IMR-90 (cell line): ENCODE data around the gene FBN1. TPM values are rescaled to one million over a fixed set of nuclear protein-coding genes. Genes with fewer than 3 reads are reported as not detected.

Experiments
- ATAC-seq: fragments of 200-7000 bp; cut with Tn5 transposase; 2 replicates; pipeline ENCODE4 v1.9.1; 2020; ENCODE audit warnings: low read depth, mild to moderate bottlenecking, moderate library complexity
- BruUV-seq: library from RNA; stranded (reverse); fragments of 400-500 nt; replicated peaks from 2 replicates; lab custom pipeline; 2021; lab: Mats Ljungman, UMichigan
- CTCF ChIA-PET: fragments of 300-600 bp; formaldehyde crosslinking; extraction: SDS; loops from one replicate; lab custom pipeline; 2021; ENCODE audit warnings: antibody characterized with exemption; lab: Yijun Ruan, JAX
- POLR2A ChIA-PET: fragments of 300-600 bp; sonication (Branson Sonifier 250); formaldehyde crosslinking; loops from one replicate; lab custom pipeline; 2022; ENCODE audit warnings: antibody characterized with exemption; ENCODE audit not compliant: unreplicated experiment; lab: Charles Lee
- DNase-seq: peaks from one replicate; pipeline ENCODE4 v3.0.0; 2013
- H2AFZ ChIP-seq: replicated peaks from 2 replicates; pipeline ENCODE3; 2013; ENCODE audit warnings: low read length, mild to moderate bottlenecking; ENCODE audit not compliant: poor library complexity
- H2AK5ac ChIP-seq: 2 replicates; pipeline ENCODE4 v1.6.1; 2013; ENCODE audit warnings: low read depth, low read length, inconsistent platforms
- H2AK9ac ChIP-seq: replicated peaks from 2 replicates; pipeline ENCODE3; 2013; ENCODE audit warnings: mild to moderate bottlenecking, low read depth, low read length, moderate library complexity; ENCODE audit not compliant: poor library complexity
- H2BK120ac ChIP-seq: 2 replicates; pipeline ENCODE4 v1.6.1; 2013; ENCODE audit warnings: low read depth, low read length, inconsistent platforms
- H2BK15ac ChIP-seq: 3 replicates; pipeline ENCODE4 v1.6.1; 2013; ENCODE audit warnings: low read depth, low read length, inconsistent platforms
- H2BK20ac ChIP-seq: 2 replicates; pipeline ENCODE4 v1.6.1; 2013; ENCODE audit warnings: low read depth, mild to moderate bottlenecking, inconsistent platforms, low read length, moderate library complexity
- H2BK5ac ChIP-seq: 2 replicates; pipeline ENCODE4 v1.6.1; 2013; ENCODE audit warnings: mild to moderate bottlenecking, low read depth, low read length, inconsistent platforms; ENCODE audit not compliant: poor library complexity, severe bottlenecking
- H3K14ac ChIP-seq: replicated peaks from 2 replicates; pipeline ENCODE4 v1.6.1; 2013; ENCODE audit warnings: low read depth, low read length, inconsistent platforms
- H3K18ac ChIP-seq: 2 replicates; pipeline ENCODE4 v1.6.1; 2013; ENCODE audit warnings: low read depth, low read length, control low read depth
- H3K23ac ChIP-seq: 2 replicates; pipeline ENCODE4 v1.6.1; 2013; ENCODE audit warnings: low read depth, low read length, inconsistent platforms
- H3K27ac ChIP-seq: 2 replicates; pipeline ENCODE4 v1.5.1; 2013; ENCODE audit warnings: mild to moderate bottlenecking, control low read depth, low read length; ENCODE audit not compliant: insufficient read depth
- H3K27me3 ChIP-seq: 2 replicates; pipeline ENCODE4 v1.6.1; 2013; ENCODE audit warnings: low read length; ENCODE audit not compliant: control insufficient read depth, insufficient read depth
- H3K36me3 ChIP-seq: 2 replicates; pipeline ENCODE4 v1.6.1; 2013; ENCODE audit warnings: low read length, mixed read lengths; ENCODE audit not compliant: control insufficient read depth, insufficient read depth
- H3K4ac ChIP-seq: 2 replicates; pipeline ENCODE4 v1.6.1; 2013; ENCODE audit warnings: low read depth, low read length, inconsistent platforms
- H3K4me1 ChIP-seq: 2 replicates; pipeline ENCODE4 v1.6.1; 2013; ENCODE audit warnings: low read length, mixed read lengths; ENCODE audit not compliant: control insufficient read depth, insufficient read depth
- H3K4me2 ChIP-seq: 2 replicates; pipeline ENCODE4 v1.6.1; 2013; ENCODE audit warnings: low read depth, mild to moderate bottlenecking, control low read depth, low read length, moderate library complexity
- H3K4me3 ChIP-seq: 2 replicates; pipeline ENCODE4 v1.5.1; 2013; ENCODE audit warnings: low read depth, mild to moderate bottlenecking, control low read depth, low read length, moderate library complexity; ENCODE audit not compliant: insufficient read depth
- H3K56ac ChIP-seq: 2 replicates; pipeline ENCODE4 v1.6.1; 2013; ENCODE audit warnings: low read length, inconsistent platforms; ENCODE audit not compliant: insufficient read depth; ENCODE audit errors: extremely low read depth
- H3K79me1 ChIP-seq, 2 experiments: 2 replicates each; pipeline ENCODE4 v1.6.1; 2013; ENCODE audit warnings: low read length in 2 of 2, inconsistent platforms in 1 of 2, low read depth in 1 of 2
- H3K9ac ChIP-seq: 2 replicates; pipeline ENCODE4 v1.6.1; 2013; ENCODE audit warnings: low read depth, low read length, control low read depth
- H3K9me1 ChIP-seq: 2 replicates; pipeline ENCODE4 v1.6.1; 2013; ENCODE audit warnings: low read length, inconsistent platforms; ENCODE audit not compliant: insufficient read depth
- H3K9me3 ChIP-seq: 2 replicates; pipeline ENCODE4 v1.6.1; 2013; ENCODE audit warnings: low read length; ENCODE audit not compliant: control insufficient read depth, insufficient read depth
- H4K20me1 ChIP-seq: 2 replicates; pipeline ENCODE4 v1.6.1; 2013; ENCODE audit warnings: low read length, inconsistent platforms; ENCODE audit not compliant: insufficient read depth
- H4K5ac ChIP-seq: 2 replicates; pipeline ENCODE4 v1.6.1; 2013; ENCODE audit warnings: mild to moderate bottlenecking, low read depth, low read length, control low read depth
- H4K8ac ChIP-seq, 2 experiments: 2 replicates each; pipeline ENCODE4 v1.6.1; 2013; ENCODE audit warnings: low read depth in 2 of 2, low read length in 2 of 2, control low read depth in 1 of 2, inconsistent platforms in 1 of 2
- H4K91ac ChIP-seq: 2 replicates; pipeline ENCODE4 v1.6.1; 2013; ENCODE audit warnings: low read depth, low read length, inconsistent platforms; ENCODE audit not compliant: insufficient read depth
- BHLHE40 ChIP-seq: fragments of 150-350 bp; IDR thresholded peaks from 2 replicates; pipeline ENCODE4 v1.6.1; 2016; ENCODE audit warnings: mild to moderate bottlenecking, low read depth, low read length
- CEBPB ChIP-seq: IDR thresholded peaks from 2 replicates; pipeline ENCODE4 v1.6.1; 2012; ENCODE audit warnings: low read depth, low read length, improper control_type of control experiment
- CHD1 ChIP-seq: IDR thresholded peaks from 2 replicates; pipeline ENCODE4 v1.6.1; 2012; ENCODE audit warnings: low read depth, low read length, improper control_type of control experiment
- FOS ChIP-seq: fragments of 150-350 bp; IDR thresholded peaks from 2 replicates; pipeline ENCODE4 v1.6.1; 2016; ENCODE audit warnings: low read depth, low read length
- MAFK ChIP-seq: IDR thresholded peaks from 2 replicates; pipeline ENCODE4 v1.6.1; 2012; ENCODE audit warnings: low read depth, low read length, improper control_type of control experiment
- MAZ ChIP-seq: IDR thresholded peaks from 2 replicates; pipeline ENCODE4 v1.6.1; 2012; ENCODE audit warnings: low read depth, mild to moderate bottlenecking, low read length, improper control_type of control experiment, moderate library complexity, borderline replicate concordance
- MXI1 ChIP-seq: IDR thresholded peaks from 2 replicates; pipeline ENCODE4 v1.6.1; 2012; ENCODE audit warnings: low read depth, mild to moderate bottlenecking, low read length, moderate library complexity, borderline replicate concordance
- NFE2L2 ChIP-seq: fragments of 150-350 bp; IDR thresholded peaks from 2 replicates; pipeline ENCODE4 v1.6.1; 2016; ENCODE audit warnings: low read depth, mild to moderate bottlenecking, low read length
- POLR2A ChIP-seq: IDR thresholded peaks from 2 replicates; pipeline ENCODE4 v1.6.1; 2012; ENCODE audit warnings: mild to moderate bottlenecking, low read depth, low read length
- RAD21 ChIP-seq: IDR thresholded peaks from 2 replicates; pipeline ENCODE4 v1.6.1; 2012; ENCODE audit warnings: low read length, improper control_type of control experiment
- RCOR1 ChIP-seq: IDR thresholded peaks from 2 replicates; pipeline ENCODE4 v1.6.1; 2012; ENCODE audit warnings: mild to moderate bottlenecking, low read length, improper control_type of control experiment; ENCODE audit not compliant: insufficient replicate concordance
- RFX5 ChIP-seq: IDR thresholded peaks from 2 replicates; pipeline ENCODE4 v1.8.0; 2012; ENCODE audit warnings: low read depth, mild to moderate bottlenecking, low read length, moderate library complexity
- SMC3 ChIP-seq: fragments of 150-350 bp; IDR thresholded peaks from 2 replicates; pipeline ENCODE4 v1.6.1; 2016; ENCODE audit warnings: low read depth, mild to moderate bottlenecking, antibody characterized with exemption, low read length, moderate library complexity
- WGBS, 2 experiments: methylation state at CpG; one replicate each; pipeline versions ENCODE4 v1.1.5 to v1.1.7; 2013; ENCODE audit warnings: missing lambda C conversion rate in 2 of 2; ENCODE audit not compliant: insufficient read length in 1 of 2; ENCODE audit errors: extremely low coverage in 2 of 2; 5-methylcytosine and 5-hydroxymethylcytosine counted together
- dilution Hi-C: fragments of 300-500 bp; cut with HindIII; formaldehyde crosslinking; loops from one replicate; pipeline ENCODE4 v1.14.3; 2018; ENCODE audit warnings: low sequenced_read_pairs; ENCODE audit not compliant: unreplicated experiment
- in situ Hi-C: fragments of 300-500 bp; cut with MboI; formaldehyde crosslinking; loops from 3 replicates; pipeline ENCODE4 v1.14.3; 2019; ENCODE audit warnings: low sequenced_read_pairs, inconsistent platforms, mixed read lengths
- intact Hi-C: fragments of 100-400 bp; cut with micrococcal nuclease; formaldehyde crosslinking; loops from 2 replicates; pipeline ENCODE4 v1.10.0; 2022
- polyA plus RNA-seq, 3 experiments: library from polyadenylated mRNA; depleted of rRNA; stranded (reverse); fragments of >200 nt; gene quantifications; 2 replicates each; pipeline ENCODE4 v1.2.3, GENCODE V29; 2012; ENCODE audit warnings: low replicate concordance in 1 of 3
- total RNA-seq: library from RNA; depleted of rRNA; stranded (reverse); fragments of >200 nt; gene quantifications from 2 replicates; pipeline ENCODE4 v1.2.3, GENCODE V29; 2012
- TF ChIP-seq, protein P1 (sequence below): conservative IDR thresholded peaks from 2 replicates; pipeline ENCODE4 v1.5.1; 2012; ENCODE audit warnings: mild to moderate bottlenecking, low read depth, low read length, improper control_type of control experiment
- TF ChIP-seq, protein P2 (sequence below): fragments of 150-350 bp; IDR thresholded peaks from 2 replicates; pipeline ENCODE4 v1.6.1; 2017; ENCODE audit warnings: mild to moderate bottlenecking, antibody characterized with exemption, low read length, low read depth
- TF ChIP-seq, protein P3 (sequence below): fragments of 150-350 bp; IDR thresholded peaks from 2 replicates; pipeline ENCODE4 v1.6.1; 2016; ENCODE audit warnings: low read depth, mild to moderate bottlenecking, low read length, moderate library complexity, borderline replicate concordance

Gene FBN1
- total and polyA plus RNA-seq, 2 of the 4 experiments (the other 2 are of a cell fraction), result 134 to 283 TPM

DNA sequence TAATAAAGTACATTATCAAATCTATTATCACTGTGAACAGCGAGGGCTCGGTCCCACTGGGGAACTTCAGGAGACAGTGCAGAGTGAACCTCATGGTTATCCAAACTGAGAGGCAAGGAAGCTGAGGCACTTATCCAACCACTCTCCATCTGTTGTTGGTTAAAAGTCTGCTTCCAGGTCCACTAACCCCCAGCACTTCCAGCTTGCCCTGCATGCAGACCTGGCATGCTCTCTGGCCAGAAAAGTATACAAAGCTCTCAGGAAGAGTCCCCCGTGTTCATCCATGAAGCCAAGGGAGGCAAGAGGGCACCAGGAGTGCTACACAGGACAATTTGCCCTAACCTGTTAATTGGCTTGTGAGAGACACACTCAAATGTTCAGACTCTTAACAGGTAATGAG, 36.0 kb downstream of the FBN1 start:
- Histone ChIP-seq H4K8ac (no peak overlapping the region; a peak in 1 of 4 replicates), H2BK15ac (no peak overlapping the region), H3K14ac (0 out of 2 replicates have a peak overlapping the region, but pooled peaks have one; percentile 56), H2BK120ac (peak overlapping the region; percentile 43), H3K9me1 (peaks cover 19% of the 10 kb centered on the region), H3K56ac (no peak overlapping the region), H2BK20ac (peak overlapping the region; percentile 71), H3K4me2 (no peak overlapping the region), H2AK9ac (no peak overlapping the region), H3K27ac (peak overlapping the region; percentile 15; the same call in 1 of the 2 replicates), H4K20me1 (no peaks in the 10 kb centered on the region; the same call in 1 of the 2 replicates), H4K91ac (no peak overlapping the region; the same call in 1 of the 2 replicates), H3K4ac (peak overlapping the region; percentile 33; the same call in 1 of the 2 replicates), H3K23ac (peak overlapping the region; percentile 74; the same call in 1 of the 2 replicates), H3K27me3 (no peaks in the 10 kb centered on the region), H3K18ac (no peak overlapping the region), H3K4me3 (no peak overlapping the region), H3K79me1 (peaks cover 28 to 84% of the 10 kb centered on the region in 2 experiments), H2BK5ac (no peak overlapping the region), H4K5ac (no peak overlapping the region), H3K36me3 (peaks cover 25% of the 10 kb centered on the region), H2AFZ (no peak overlapping the region), H3K4me1 (peaks cover 12% of the 10 kb centered on the region), H2AK5ac (no peak overlapping the region; the same call in 1 of the 2 replicates), H3K9me3 (no peaks in the 10 kb centered on the region), H3K9ac (no peak overlapping the region)
- ATAC-seq (0 out of 2 replicates have a peak, but pooled peaks have one; percentile 31), DNase-seq (no peak)
- in situ Hi-C loops, result no loop called here
- WGBS, 2 experiments, result 82% methylated on average over 1 of the region's 3 CpGs; no CpG with 5 or more reads in 1 of the 2 experiments
- no TSS peak for BruUV-seq
- TF ChIP-seq CEBPB (no peak), BHLHE40 (no peak), MXI1 (no peak), POLR2A (no peak), CHD1 (no peak), RCOR1 (no peak), RAD21 (no peak), SMC3 (no peak), MAFK (no peak), RFX5 (no peak), MAZ (no peak), NFE2L2 (no peak), FOS (no peak)
- TF ChIP-seq, protein P1, sequence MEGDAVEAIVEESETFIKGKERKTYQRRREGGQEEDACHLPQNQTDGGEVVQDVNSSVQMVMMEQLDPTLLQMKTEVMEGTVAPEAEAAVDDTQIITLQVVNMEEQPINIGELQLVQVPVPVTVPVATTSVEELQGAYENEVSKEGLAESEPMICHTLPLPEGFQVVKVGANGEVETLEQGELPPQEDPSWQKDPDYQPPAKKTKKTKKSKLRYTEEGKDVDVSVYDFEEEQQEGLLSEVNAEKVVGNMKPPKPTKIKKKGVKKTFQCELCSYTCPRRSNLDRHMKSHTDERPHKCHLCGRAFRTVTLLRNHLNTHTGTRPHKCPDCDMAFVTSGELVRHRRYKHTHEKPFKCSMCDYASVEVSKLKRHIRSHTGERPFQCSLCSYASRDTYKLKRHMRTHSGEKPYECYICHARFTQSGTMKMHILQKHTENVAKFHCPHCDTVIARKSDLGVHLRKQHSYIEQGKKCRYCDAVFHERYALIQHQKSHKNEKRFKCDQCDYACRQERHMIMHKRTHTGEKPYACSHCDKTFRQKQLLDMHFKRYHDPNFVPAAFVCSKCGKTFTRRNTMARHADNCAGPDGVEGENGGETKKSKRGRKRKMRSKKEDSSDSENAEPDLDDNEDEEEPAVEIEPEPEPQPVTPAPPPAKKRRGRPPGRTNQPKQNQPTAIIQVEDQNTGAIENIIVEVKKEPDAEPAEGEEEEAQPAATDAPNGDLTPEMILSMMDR, result no peak
- TF ChIP-seq, protein P2, sequence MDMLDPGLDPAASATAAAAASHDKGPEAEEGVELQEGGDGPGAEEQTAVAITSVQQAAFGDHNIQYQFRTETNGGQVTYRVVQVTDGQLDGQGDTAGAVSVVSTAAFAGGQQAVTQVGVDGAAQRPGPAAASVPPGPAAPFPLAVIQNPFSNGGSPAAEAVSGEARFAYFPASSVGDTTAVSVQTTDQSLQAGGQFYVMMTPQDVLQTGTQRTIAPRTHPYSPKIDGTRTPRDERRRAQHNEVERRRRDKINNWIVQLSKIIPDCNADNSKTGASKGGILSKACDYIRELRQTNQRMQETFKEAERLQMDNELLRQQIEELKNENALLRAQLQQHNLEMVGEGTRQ, result no peak
- TF ChIP-seq, protein P3, sequence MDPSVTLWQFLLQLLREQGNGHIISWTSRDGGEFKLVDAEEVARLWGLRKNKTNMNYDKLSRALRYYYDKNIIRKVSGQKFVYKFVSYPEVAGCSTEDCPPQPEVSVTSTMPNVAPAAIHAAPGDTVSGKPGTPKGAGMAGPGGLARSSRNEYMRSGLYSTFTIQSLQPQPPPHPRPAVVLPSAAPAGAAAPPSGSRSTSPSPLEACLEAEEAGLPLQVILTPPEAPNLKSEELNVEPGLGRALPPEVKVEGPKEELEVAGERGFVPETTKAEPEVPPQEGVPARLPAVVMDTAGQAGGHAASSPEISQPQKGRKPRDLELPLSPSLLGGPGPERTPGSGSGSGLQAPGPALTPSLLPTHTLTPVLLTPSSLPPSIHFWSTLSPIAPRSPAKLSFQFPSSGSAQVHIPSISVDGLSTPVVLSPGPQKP, result no peak
- POLR2A ChIA-PET, result no interaction called here
- dilution Hi-C loops, result no loop called here
- intact Hi-C loops, result no loop called here
- CTCF ChIA-PET, result no interaction called here
